HG03469 (cell line): ENCODE measurements around the gene CCDC102A.

Source experiments
- ATAC-seq: cut with Tn5 transposase; IDR thresholded peaks from one replicate; pipeline ENCODE4 v1.9.1; 2021; ENCODE audit warnings: mild to moderate bottlenecking, moderate library complexity, moderate number of reproducible peaks; ENCODE audit not compliant: unreplicated experiment

The CCDC102A gene

GRCh38 chr16:57462978-57463362 lies 73.4 kb downstream of the CCDC102A start:
- ATAC-seq, result no peak

- ATAC-seq, result peak; percentile 78
These were observed 74.0 kb downstream of the CCDC102A start, which contains the start of gene POLR2C for GRCh38 chr16:57462209-57462977. Gene POLR2C, plus strand, starts transcription at chr16:57462679. Its CDS starts 46 bp downstream, at chr16:57462725.
